ENCODE data around the gene TMCC1.

- TF ChIP-seq CTCF (IDR thresholded peaks at IDR 0.05; ENCODE audit: extremely low read depth in 1 of 2, insufficient read depth in 1 of 2, low read depth in 1 of 2, low read length in 2 of 2) = no peak
- no peak for TF ChIP-seq MYC (IDR thresholded peaks at IDR 0.05; ENCODE audit: low read depth, low read length)
- no peak for TF ChIP-seq EZH2 (IDR thresholded peaks at IDR 0.05; ENCODE audit: borderline replicate concordance, low read depth, low read length, severe bottlenecking)
- no peak for TF ChIP-seq POLR2AphosphoS5 (IDR thresholded peaks at IDR 0.05; ENCODE audit: insufficient read depth, low read depth, low read length)
- TF ChIP-seq JUN (IDR thresholded peaks at IDR 0.05; ENCODE audit: borderline replicate concordance, insufficient read depth, insufficient read length, low read depth) = no peak
- no peak for TF ChIP-seq POLR2A (IDR thresholded peaks at IDR 0.05; ENCODE audit: low read depth, low read length)
- TF ChIP-seq GATA2 (IDR thresholded peaks at IDR 0.05; ENCODE audit: insufficient read depth, insufficient read length, low read depth, low read length) = no peak
Observed at GRCh38 chr3:129598000-129598381, 295.5 kb downstream of the TMCC1 start.
